Choroid plexus epithelial cell (primary cell): ENCODE results near the gene DPF3.
A peak's percentile ranks its signal among the peaks of the same experiment; 100 is the strongest.

Experiments
- DNase-seq: peaks from one replicate; pipeline ENCODE4 v3.0.0-alpha.2; 2010; ENCODE audit warnings: low read depth
- H3K4me3 ChIP-seq: 2 replicates; pipeline ENCODE4 v1.5.1; 2011; ENCODE audit warnings: low read depth, mild to moderate bottlenecking, control low read depth, low read length, moderate library complexity
- CTCF ChIP-seq: conservative IDR thresholded peaks from 2 replicates; pipeline ENCODE4 v1.5.1; 2011; ENCODE audit warnings: low read depth, mild to moderate bottlenecking, control low read depth, inconsistent platforms, low read length, moderate library complexity

The DPF3 gene

GRCh38 chr14:72894623-72895378, 900 bp upstream of the DPF3 start:
- peak overlapping the region; percentile 70 for H3K4me3 ChIP-seq
- no peak for DNase-seq
- no peak for TF ChIP-seq CTCF

GRCh38 chr14:72894323-72894622, 372 bp upstream of the DPF3 start:
- DNase-seq, result no peak
- H3K4me3 ChIP-seq, result peak overlapping the region; percentile 70
- no peak for TF ChIP-seq CTCF

- H3K4me3 ChIP-seq, result peak overlapping the region; percentile 70
- TF ChIP-seq CTCF, result no peak
- DNase-seq, result peak; percentile 36
These were observed 844 bp downstream of the DPF3 start for GRCh38 chr14:72892879-72893635.

GRCh38 chr14:72892103-72892878, 1.6 kb downstream of the DPF3 start:
- H3K4me3 ChIP-seq, result peak overlapping the region; percentile 70
- DNase-seq, result peak; percentile 58
- peak; percentile 27 for TF ChIP-seq CTCF

- no peak for TF ChIP-seq CTCF
- DNase-seq, result no peak
- H3K4me3 ChIP-seq, result peak overlapping the region; percentile 70
These were observed 2.2 kb downstream of the DPF3 start for GRCh38 chr14:72891666-72892102.

GRCh38 chr14:72889366-72889765, 4.5 kb downstream of the DPF3 start:
- no peak for TF ChIP-seq CTCF
- DNase-seq, result no peak
- no peak overlapping the region for H3K4me3 ChIP-seq
